HG03571 (cell line): Measurements from ENCODE around the gene XPNPEP2.

ENCODE experiments used
- ATAC-seq: cut with Tn5 transposase; IDR thresholded peaks from one replicate; pipeline ENCODE4 v1.9.1; 2021; ENCODE audit not compliant: unreplicated experiment

Gene XPNPEP2

GRCh38 chrX:129777218-129778030 lies 38.6 kb downstream of the XPNPEP2 start:
- ATAC-seq = peak; percentile 25

DNA sequence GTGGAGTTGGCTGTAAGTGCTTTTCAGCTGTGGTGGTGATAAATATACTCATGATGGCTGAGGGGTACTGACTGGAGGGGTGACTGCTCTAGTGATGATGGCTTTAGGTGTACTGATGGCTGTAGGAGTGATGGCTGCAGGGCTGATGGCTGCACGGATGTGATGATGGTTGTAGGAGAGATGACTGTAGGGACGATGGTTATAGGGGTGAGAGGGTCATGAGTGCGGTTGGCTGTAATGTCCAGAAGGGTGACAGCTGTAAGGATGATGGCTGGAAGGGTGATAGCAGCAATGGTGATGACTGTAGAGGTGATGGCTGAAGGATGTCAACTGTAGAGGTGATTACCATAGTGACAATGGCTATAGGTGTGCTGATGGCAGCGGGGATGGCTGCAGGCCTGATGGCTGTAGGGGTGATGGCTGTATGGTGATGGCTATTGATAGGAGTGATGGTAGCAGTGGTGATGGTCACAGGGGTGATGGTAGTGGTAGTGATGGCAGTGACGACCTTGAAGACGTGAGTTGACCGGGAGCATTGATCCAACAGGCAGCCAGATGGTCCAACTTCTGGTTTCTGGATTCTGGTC lies 40.4 kb downstream of the XPNPEP2 start:
- no peak for ATAC-seq

DNA sequence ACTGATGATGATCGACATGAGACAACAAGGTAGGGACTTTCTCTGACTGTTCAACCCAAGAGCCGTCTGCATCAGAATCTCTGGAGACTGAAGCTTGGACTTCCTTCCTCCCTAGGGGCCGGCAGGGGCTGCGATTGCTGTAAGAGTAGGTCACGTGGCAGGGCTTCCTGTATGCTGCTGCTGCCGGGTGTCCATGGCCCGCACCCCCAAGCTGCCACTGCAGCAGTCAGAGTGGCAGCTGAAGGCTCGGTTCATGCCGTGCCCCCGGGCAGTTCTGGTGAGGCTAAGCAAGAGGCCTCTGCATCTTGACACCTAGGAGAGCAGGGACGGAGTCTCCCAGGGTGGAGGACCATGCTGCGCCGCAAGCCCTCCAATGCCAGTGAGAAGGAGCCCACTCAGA lies 41.0 kb downstream of the XPNPEP2 start, which contains the start of gene SASH3:
Gene SASH3 (plus strand): TSS at position 203 of the 400 bp plus-strand sequence. CDS start 149 bp downstream, at position 352.
- ATAC-seq = peak; percentile 29

GRCh38 chrX:129780441-129781105 lies 41.8 kb downstream of the XPNPEP2 start:
- ATAC-seq = no peak

DNA sequence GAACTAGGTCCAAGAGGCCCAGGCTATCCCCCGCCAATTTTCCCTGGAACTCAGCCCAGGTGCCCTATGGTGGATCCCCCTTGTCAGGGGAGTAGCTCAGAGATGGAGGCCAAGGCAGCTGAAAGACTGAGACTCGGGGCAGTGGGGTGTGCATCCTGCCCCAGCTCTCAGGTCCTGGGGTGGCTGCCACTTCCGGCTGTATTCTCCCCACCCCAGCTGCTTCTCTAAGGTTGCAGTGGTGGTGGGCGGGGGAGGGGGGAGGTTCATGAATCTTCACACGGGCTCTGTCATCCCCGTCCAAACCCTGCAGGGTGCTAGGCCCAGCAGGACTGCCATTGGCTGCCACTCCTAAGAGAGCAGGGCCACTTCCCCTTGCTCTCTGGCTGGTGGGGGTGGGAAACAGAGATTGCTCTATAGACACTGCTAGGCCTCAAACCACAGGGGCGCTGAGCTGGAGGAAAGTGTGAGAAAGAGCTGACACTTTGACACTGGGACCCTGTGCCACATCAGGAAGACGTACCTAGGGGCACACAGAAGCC lies 42.4 kb downstream of the XPNPEP2 start:
- ATAC-seq = peak; percentile 60

DNA sequence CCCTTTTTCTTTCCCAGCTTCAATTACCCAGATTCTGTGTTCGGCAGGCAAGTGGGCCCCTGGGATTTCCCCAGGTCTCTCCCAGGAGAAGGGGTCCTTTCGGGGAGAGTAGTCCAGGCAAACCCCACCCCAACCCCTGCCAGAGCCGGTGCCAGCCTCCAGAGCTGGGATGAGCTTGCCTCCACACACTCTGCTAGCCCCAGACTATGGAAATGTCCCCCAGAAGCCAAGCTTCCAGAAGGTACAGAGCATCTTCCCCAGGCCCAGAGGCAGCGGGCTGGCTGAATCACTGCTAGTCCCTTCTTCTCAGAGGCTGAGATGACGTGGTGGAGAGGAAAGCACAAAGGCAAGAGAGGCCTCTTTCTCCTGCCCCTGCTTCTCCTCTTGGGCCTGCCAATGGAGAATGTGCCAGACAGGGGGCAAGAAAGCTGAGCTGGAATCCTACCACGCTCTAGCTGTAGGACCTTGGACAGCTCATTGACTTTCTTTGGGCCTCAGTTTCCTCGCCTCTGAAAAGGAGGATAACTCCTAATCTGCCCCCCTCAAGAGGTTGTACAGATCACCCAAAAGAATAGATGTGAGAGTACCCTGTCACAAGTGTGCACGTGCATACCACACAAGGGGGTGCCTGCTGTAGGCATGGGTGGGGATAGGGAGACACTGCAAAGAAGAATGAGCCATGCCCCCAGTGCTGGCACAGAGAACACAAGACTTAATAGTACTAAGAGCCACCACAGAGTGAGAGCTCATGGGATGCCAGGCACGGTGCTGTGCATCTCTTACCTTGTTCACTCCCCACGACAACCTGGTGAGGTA lies 43.1 kb downstream of the XPNPEP2 start:
- no peak for ATAC-seq

DNA sequence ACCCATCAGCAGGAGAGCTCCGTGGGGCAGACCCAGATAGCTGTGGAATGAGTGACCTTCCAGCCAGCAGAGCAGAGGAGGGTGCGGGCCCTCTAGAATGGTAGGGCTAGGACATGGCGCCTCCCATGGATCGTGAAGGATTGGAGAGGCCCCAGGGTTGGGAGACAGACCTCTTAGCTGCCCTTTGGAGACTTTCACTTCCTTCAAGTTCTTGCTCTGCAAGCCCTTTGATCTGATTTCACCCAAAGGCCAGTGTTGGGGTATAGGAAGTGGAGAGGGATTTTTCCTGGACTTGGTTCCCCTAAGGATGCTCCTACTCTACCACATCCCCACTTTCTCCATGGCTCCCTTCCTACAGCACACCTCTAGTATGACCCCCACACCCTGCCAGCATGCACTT lies 43.9 kb downstream of the XPNPEP2 start:
- ATAC-seq = no peak

- ATAC-seq = no peak
Measured at GRCh38 chrX:129783291-129783713, 44.5 kb downstream of the XPNPEP2 start.

DNA sequence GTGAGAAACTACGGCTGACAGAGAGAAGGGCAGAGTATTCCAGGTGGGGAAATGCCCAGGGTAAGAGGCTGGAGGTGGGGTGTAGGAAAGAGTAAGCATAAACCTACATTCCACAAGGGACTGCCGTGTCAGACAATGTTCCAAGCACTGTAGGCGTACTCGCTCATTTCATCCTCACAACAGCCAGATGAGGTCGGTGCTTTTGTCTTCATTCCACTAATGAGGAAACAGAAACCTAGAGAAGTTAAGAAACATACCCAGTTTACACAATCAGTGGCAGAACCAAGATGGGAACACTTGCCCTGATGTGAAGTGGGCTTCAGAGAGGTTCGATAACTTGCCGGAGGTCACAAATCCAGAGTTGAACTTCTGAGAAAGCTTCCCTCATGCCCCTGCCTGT lies 45.6 kb downstream of the XPNPEP2 start:
- no peak for ATAC-seq

DNA sequence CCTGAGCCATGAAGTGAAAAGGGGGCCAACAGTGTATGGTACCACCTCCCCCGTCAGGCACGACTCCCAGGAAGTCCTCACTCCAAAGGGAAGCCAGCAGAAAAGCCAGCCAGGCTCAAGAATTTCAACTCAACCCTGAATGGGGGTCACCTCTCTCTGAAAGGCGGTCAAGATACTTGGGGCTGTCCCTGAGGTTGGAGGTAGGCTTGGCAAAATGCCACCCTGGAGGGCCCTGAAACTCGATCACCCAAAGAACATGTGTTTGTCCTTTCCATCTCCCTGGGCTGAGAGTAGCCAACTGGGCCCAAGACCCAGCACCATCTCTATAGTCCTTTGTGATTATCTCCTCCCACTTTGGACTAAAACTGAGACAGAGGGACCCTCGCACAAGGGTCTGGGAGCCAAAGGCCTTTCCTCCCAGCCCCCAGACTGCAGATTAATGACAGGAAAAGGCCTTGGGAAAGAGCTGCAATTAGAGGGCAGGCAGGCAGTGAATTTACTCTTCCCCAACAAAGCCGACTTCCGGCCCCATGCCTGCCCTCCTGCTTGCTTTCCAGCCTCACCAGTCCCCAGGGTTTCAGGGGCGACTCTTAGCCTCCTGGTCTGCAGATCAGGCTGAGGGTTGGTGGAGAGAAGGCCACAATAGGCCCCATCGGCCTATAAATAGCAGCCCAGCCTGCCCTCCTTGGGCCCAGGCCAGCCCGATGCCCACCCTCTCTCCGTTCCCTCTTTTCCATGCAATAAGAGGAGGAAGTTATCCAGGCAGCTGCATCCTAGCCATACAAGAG lies 46.6 kb downstream of the XPNPEP2 start:
- no peak for ATAC-seq

DNA sequence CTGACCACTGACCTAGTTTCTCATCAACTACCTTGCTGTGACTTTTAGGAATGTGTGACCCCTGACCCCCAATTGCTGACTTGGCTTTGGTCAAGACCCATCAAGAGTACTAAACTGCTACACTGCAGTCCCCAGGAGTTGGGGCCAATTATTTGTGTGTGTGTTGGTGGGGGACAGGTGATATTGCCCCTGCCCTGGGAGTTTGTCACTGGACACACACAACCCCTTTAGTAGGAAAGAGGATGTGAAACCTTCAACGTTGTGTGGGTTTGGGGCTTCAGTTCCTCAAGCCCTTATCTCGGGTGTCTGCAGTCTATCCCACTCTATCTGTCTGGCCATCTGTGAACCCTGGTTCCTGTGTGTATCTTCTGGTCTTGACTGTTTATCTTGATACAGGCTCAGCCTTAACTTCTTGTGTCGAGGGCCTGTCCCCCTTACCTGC lies 47.5 kb downstream of the XPNPEP2 start:
- ATAC-seq = peak; percentile 71

- ATAC-seq = no peak
Measured at GRCh38 chrX:129787336-129788055, 48.7 kb downstream of the XPNPEP2 start.

DNA sequence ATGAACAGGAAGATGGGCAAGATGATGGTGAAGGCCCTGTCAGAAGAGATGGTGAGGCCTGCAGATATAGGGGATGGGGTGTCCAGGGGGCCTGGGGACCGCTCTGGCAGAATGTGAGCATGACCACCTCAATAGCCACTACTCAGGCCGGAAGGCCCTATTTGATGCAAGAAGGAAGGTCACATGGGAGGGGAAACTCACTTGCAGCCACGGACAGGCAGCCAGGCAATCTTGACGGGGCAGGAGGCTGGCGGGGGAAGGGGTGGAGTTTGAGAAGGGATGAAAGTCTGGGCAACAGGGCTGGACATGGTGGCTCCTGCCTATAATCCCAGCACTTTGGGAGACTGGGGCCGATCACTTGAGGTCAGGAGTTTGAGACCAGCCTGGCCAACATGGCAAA lies 49.7 kb downstream of the XPNPEP2 start:
- no peak for ATAC-seq

- ATAC-seq = no peak
Measured at GRCh38 chrX:129790146-129790545, 51.4 kb downstream of the XPNPEP2 start.

GRCh38 chrX:129790808-129791207 lies 52.0 kb downstream of the XPNPEP2 start:
- ATAC-seq = no peak

DNA sequence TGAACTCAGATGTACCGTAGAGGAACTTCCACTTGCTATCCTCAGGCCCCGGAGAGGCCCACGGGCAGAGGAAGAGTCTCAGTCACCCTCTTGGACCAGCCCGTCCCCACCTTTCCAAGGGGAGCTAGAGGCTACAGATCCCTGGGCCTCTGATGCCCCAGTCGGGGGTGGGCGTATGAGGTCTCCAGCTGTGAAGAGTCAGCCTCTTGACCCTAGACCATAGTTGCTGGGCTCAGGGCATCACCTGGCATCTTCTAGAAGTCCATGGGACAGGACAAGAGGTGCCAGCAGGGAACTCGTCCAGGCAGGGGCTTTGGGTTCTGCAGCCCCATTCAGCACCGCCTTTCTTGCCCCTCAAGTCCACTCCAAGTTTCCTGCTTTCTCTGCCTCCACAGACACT lies 52.6 kb downstream of the XPNPEP2 start:
- ATAC-seq = no peak

DNA sequence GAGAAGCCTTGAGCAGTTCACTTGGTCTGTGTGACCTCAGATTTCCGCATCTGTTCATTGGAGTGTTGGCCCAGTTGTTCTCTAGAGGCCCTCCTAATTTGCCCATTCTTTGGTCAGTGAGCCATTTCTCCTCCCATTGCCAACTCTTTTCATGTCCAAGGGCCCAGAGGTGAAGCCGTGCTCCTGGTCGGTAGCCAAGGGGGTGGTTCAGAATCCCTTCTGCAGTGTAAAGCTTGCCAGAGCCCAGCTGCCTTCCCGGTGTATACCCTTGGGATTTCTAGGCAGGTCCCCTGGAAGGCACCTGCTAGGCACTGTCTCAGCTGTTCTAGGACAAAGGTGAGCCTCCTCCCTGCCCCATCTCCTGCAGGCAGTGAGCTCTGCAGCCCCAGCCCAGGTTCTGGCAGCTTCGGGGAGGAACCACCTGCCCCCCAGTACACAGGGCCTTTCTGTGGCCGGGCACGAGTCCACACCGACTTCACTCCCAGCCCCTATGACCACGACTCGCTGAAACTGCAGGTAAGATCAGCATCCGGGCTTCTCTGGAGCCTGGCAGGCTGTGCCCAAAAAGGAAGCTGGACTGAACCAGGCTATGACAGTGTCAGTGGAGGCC lies 53.3 kb downstream of the XPNPEP2 start:
- ATAC-seq = no peak

GRCh38 chrX:129792586-129793291 lies 54.0 kb downstream of the XPNPEP2 start:
- no peak for ATAC-seq
